Lower leg skin (tissue), 3 donors: ENCODE measurements around the gene POLR1D.

Experiments
- POLR2A ChIP-seq, 2 donors: fragments of 450-650 bp; IDR thresholded peaks; one replicate each; pipeline ENCODE4 v1.6.1; 2016 to 2017; ENCODE audit warnings: antibody characterized with exemption in 2 of 2, mild to moderate bottlenecking in 1 of 2, moderate library complexity in 1 of 2
- TF ChIP-seq, protein P1 (sequence below), 3 donors: fragments of 450-650 bp; IDR thresholded peaks; one replicate each; pipeline ENCODE4 v1.5.1; 2016; ENCODE audit warnings: antibody characterized with exemption in 3 of 3, mild to moderate bottlenecking in 3 of 3, moderate library complexity in 2 of 3

DNA sequence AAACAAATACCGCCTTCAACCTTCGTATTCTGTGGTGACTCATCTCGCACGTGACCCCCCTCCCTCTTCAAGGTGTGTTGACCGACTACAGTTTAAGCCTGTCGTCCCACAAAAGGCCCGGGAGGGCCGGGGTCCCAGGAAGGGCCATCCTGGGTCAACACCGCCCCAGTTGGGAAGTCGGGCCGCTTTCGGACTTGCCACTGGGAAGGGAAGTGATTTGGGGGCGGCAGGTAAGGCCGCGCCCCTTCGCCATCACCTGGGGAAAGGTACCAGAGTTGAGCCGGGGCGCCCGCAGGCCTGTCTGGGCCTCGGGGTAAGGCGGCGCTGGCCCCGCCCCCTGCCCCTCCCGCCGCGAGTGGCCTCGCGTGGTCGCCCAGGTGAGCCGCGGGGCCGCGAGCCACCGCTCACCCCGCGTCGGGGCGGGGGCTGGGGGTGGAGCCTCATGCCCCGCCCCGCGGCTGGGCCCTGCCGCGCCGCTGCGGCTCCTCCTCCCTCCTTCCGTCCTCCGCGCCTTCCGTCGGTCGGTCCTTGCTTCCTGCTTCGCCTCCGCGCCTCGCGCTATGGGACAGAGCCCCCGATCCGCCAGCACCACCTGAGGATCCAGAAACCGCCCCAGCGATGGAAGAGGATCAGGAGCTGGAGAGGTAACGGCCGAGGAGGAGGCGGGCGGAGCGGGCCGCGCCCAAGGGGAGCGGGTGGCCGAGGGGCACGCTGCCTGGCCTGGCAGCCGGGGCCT is at the start of gene POLR1D:
- TF ChIP-seq, protein P1, sequence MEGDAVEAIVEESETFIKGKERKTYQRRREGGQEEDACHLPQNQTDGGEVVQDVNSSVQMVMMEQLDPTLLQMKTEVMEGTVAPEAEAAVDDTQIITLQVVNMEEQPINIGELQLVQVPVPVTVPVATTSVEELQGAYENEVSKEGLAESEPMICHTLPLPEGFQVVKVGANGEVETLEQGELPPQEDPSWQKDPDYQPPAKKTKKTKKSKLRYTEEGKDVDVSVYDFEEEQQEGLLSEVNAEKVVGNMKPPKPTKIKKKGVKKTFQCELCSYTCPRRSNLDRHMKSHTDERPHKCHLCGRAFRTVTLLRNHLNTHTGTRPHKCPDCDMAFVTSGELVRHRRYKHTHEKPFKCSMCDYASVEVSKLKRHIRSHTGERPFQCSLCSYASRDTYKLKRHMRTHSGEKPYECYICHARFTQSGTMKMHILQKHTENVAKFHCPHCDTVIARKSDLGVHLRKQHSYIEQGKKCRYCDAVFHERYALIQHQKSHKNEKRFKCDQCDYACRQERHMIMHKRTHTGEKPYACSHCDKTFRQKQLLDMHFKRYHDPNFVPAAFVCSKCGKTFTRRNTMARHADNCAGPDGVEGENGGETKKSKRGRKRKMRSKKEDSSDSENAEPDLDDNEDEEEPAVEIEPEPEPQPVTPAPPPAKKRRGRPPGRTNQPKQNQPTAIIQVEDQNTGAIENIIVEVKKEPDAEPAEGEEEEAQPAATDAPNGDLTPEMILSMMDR (IDR thresholded peaks at IDR 0.05) = no peak
- peak in 1 of 2 donors; percentile 56 for TF ChIP-seq POLR2A (IDR thresholded peaks at IDR 0.05)
